ENCODE data around the gene TFDP1.
"Not testable (repeated sequence)": the region's sequence is repeated elsewhere in the genome, so short reads cannot be mapped to it uniquely, and the experiment has no call there.

Gene TFDP1

DNA sequence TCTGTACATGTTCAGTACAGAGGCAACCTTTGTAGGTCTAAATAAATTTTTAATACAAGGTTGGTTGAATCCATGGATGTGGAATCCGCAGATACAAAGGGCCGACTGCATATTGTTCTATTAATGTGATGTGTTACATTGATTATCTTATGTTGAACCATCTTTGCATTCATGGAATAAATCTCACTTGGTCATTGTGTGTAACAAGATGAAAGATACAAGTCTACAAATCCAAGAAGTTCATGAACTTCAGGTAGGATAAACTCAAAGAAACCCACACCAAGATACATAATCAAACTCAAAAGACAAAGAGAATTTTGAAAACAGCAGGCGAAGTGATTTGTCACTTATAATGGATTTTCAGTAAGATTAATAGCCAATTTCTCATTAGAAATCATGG, 8.0 kb upstream of the TFDP1 start:
- no peak for DNase-seq

GRCh38 chr13:113577881-113578435, 6.6 kb upstream of the TFDP1 start:
- DNase-seq: no peak

- DNase-seq: no peak
Observed at GRCh38 chr13:113579686-113580085, 4.9 kb upstream of the TFDP1 start.

DNA sequence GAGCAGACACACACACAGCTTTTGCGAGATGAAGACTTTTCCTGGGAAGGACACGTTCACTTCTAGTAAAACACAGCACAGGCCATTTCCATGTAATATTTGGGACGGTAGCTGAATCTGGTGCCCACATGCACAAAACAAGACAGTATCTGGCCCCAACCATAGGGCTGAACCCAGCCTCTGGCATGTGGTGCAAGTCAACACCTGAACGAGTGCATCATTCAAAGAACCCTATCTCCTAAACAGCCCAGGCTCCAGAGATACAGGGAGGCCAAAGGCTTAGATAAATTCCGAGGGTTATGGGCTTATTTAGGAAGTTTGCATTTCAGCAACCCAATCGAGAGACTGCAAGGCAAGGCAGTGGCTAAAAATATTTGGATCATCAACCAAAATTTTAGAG, 2.7 kb upstream of the TFDP1 start:
- DNase-seq: no peak

- no peak for DNase-seq
Observed at GRCh38 chr13:113582841-113583631, 1.5 kb upstream of the TFDP1 start.

GRCh38 chr13:113584870-113585671, 518 bp downstream of the TFDP1 start:
- DNase-seq: no peak

- DNase-seq: no peak
Observed at GRCh38 chr13:113585896-113586295, 1.3 kb downstream of the TFDP1 start.

GRCh38 chr13:113586661-113587479, 2.3 kb downstream of the TFDP1 start:
- DNase-seq: no peak

DNA sequence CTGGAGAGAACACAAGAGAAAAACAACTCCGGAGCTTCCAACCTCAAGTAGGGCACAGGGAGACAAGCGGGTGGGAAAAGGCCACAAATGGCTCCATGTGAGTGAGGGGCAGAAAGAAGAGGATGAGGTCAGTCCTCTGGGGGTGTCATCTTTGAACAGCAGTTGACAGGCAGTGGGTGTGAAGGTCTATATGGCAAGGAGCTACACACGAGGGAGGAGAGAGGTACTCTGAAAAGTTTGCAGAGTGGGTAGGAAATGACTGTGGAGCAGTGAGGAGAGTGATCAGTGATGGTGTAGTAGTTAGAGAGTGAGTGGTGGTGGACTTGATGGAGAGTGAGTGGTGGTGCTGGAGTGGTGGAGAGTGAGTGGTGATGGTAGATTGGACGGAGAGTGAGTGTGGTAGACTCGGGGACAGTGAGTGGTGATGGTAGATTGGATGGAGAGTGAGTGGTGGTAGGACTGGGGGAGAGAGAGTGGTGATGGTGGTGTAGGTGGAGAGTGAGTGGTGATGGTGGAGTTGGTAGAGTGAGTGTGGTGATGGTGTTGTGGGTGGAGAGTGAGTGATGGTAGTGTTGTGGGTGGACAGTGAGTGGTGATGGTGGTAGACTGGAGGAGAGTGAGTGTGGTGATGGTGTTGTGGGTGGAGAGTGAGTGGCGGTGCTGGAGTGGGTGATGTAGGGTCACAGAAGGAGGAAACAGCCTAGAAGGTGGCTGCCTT, 4.0 kb downstream of the TFDP1 start:
- no peak for DNase-seq

DNA sequence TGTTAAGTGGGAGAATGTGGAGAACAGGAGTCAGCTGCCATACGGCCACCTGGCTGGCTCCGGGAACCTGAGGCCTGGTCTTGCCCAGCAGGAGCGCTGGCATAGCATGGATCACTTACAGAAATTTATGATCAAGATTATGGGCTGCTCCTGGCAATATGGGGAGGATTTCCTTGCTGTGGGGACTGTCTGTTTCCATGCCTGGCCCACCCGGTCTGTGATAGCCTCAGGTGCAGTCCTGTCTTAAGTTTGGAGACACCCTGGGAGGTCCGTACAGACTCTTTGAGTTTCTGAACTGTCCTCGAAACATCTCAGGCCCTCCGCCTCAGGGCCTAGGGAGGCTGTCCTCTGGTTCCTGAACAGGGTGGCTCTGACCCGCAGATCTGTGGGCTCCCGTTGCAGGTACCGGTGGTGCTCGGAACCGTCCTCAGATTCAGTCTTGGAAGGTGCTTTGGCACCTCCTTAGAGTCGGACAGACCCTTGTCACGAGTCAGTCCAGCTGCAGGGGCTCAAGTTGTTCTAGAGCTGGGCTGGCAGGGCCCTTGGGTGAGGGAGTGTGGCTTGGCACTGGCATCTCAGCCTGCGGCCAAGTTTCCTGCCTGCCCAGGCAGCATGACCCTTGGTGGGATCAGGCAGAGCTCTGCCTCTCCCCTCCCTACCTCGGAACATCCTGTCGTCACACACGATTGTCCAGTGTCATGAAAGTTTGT, 4.9 kb downstream of the TFDP1 start:
- DNase-seq: no peak

DNA sequence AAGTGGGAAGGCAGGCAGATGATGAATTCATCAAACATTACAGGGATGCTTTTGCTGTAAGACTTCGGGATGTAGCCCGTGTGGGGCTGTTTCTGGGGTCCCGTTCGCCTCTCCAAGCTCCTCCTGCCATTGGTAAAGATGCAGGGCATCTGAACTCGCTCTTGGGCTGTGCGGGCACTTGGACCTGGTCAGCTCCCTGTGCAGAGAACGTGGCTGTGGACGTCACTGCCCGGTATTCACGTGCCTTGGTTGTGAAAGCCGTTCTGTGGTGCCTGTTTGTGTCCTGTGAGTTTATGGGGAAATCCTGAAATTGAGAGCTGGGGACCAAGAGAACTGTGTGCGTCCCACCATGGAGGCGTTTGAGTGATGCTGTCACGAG, 5.4 kb downstream of the TFDP1 start:
- DNase-seq: no peak

DNA sequence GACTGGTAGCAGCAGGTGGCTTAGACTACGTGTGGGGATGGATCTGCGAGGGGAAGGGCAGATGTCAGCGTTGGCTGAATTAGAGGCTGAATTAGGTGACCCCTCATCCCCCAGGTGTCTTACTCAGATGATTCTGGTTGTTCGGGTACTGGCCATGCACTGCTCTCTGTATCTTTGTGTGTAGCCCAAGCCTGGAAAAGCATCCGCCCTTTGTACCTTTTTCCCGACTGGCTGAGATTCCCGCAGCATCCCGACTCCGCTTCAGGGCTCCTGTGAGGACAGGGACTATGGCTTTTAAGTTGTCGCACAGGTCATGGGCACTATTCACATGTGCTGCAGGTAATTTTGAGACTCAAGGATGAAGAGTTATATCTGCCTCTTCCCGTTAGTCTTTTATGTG, 7.2 kb downstream of the TFDP1 start:
- DNase-seq: no peak

DNA sequence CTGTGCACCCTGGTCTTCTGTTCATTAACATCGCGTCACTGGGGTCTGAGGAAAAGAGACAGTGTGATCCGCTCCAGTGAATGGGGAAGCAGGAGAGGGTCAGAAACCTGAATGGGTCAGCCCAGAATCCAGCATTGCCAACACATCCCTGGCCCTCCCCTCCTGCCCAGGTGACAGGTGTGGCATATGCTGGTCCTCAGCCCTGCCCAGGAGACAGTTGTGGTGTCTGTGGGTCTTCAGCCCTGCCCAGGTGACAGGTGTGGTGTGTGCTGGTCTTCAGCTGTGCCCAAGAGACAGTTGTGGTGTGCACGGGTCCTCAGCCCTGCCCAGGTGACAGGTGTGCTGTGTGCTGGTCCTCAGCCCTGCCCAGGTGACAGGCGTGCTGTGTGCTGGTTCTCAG, 8.0 kb downstream of the TFDP1 start:
- DNase-seq: no peak

DNA sequence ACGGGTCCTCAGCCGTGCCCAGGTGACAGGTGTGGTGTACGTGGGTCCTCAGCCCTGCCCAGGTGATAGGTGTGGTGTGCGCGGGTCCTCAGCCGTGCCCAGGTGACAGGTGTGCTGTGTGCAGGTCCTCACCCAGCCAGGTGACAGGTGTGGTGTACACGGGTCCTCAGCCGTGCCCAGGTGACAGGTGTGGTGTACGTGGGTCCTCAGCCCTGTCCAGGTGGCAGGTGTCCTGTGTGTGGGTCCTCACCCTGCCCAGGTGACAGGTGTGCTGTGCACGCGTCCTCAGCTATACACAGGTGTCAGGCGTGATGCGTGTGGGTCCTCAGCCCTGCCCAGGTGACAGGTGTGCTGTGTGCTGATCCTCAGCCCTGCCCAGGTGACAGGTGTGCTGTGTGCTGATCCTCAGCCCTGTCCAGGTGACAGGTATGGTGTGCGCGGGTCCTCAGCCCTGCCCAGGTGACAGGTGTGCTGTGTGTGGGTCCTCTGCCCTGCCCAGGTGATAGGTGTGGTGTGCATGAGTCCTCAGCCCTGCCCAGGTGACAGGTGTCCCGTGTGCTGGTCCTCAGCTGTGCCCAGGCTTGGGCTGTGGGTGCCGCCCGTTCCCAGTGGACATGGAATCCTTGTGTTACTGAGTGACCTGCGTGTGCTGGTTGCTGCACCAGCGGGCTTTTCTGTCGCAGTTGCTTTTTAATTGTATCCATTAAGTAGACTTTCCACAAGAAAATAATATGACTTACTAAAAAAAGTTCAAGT, 9.7 kb downstream of the TFDP1 start:
- not testable (repeated sequence) for DNase-seq

GRCh38 chr13:113595131-113595530, 10.6 kb downstream of the TFDP1 start:
- DNase-seq: no peak

DNA sequence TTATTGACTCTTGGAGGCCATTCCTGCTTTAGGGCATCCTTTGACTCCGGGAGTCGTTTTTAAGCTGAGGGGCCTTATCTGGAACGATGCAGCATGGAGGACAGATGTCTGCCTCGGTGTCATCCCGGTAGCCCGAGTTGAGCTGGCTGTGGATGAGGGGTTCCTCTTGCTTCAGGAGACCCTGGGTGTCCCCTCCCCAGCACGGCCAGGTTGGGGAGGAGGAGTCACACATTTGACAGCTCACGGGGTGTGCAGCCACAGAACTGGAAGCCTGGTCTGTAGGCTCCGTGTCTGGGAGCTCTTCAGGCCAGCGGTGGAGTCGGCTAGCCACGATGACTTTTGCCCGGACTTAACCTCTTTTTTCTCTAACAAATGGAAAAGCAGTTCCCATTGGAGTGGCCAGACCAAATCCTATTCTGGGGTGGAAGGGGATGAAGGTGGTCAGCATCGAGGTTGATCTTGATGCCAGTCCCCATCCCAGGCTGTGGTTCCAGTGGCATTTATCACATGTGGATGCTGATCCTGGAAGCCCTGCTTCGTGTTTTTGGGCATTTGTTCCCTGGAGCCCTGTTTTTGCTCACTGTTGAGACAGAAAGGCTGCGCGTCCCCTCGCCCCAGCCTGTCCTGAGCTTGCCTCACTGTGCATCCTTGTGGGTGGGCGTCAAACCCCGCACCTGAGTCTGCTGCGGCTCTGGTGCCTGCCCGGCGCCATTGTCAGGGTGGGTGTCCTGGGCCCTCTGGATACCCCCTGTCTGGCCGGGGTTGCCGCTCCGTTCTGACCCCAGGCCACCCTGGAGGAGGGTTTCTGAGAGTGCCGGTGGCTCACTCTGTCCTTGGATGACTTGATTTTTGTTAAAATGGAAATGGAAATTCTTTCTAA, 12.0 kb downstream of the TFDP1 start:
- no peak for DNase-seq

DNA sequence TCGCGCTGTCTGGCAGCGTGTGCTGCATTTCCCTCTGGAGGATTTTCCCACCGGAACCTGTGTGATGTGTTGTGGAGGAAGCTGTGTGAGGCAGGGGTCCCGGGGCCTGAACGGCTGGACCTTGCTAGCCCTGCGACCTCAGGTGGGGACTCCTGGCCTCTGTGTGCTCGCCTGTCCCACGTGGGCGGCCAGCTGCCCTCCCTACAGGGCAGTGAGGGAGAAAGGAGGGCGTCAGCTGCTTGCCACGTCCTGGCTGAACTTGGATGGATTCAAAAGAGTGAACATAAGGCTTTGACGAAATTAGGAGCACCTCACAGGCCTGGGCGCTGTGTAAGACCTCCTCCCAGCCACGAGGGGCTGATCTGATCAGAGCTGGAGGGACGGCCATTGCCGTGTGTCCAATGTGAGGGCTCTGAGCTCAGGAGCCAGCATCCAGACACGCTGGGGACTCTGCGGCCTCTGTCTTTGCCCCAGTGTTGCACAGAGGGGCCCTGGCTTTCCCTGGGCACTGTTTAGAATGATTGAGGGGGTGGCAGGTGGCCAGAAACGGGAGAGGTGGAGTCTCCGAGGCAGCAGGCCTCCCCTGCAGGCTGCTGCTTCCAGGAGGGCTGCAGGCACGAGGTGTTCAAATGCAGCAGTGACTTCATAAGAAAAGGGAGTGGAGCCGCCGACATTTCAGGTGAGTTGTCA, 13.0 kb downstream of the TFDP1 start:
- no peak for DNase-seq

- no peak for DNase-seq
Observed at GRCh38 chr13:113598081-113598410, 13.5 kb downstream of the TFDP1 start.

- no peak for DNase-seq
Observed at GRCh38 chr13:113598481-113598880, 13.9 kb downstream of the TFDP1 start.

DNA sequence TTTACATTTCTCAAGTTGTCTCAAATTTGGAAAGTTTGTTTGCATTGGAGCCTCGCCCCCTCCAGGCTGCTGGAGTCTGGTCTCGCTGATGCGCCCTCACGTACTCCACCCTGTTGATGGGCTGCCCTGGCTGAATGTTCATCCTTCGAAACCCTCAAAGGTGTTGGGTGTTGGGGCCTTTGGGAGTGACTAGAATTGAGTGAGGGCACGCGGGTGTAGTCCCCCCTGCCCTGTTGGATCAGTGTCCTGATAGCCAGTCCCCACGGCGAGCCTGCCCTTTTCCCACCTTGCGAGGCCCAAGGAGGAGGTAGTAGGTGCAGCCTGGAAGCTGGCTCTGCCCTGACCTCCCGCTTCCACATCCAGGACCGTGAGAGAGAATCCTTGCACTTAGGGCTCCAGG, 14.8 kb downstream of the TFDP1 start:
- DNase-seq: no peak

All from activated CD4-positive, alpha-beta T cell treated with anti-CD3 and anti-CD28 coated beads, Interleukin-2, amount 50 U/mL, for 4 hours (primary cell).